HuH-7.5 (cell line): Measurements from ENCODE around the gene TBL1X.
"Not testable (repeated sequence)": the region's sequence is repeated elsewhere in the genome, so short reads cannot be mapped to it uniquely, and the experiment has no call there.

Experiments
- DNase-seq: peaks from one replicate; pipeline ENCODE4 v3.0.0; 2011; ENCODE audit warnings: low spot score

The TBL1X gene

GRCh38 chrX:9459186-9459748 lies 5.6 kb upstream of the TBL1X start:
- no peak for DNase-seq

- DNase-seq = no peak
These were observed 3.8 kb upstream of the TBL1X start for GRCh38 chrX:9461087-9461486.

GRCh38 chrX:9462456-9462855 lies 2.4 kb upstream of the TBL1X start:
- no peak for DNase-seq

- no peak for DNase-seq
These were observed 694 bp downstream of the TBL1X start for GRCh38 chrX:9465380-9466123.

GRCh38 chrX:9466124-9466495 lies 1.3 kb downstream of the TBL1X start:
- DNase-seq = no peak

GRCh38 chrX:9466736-9467135 lies 1.9 kb downstream of the TBL1X start:
- DNase-seq = no peak

GRCh38 chrX:9467146-9467545 lies 2.3 kb downstream of the TBL1X start:
- DNase-seq = peak; percentile 31

GRCh38 chrX:9467751-9468150 lies 2.9 kb downstream of the TBL1X start:
- no peak for DNase-seq

- no peak for DNase-seq
These were observed 6.7 kb downstream of the TBL1X start for GRCh38 chrX:9471571-9471985.

GRCh38 chrX:9473708-9474107 lies 8.8 kb downstream of the TBL1X start:
- no peak for DNase-seq

- not testable (repeated sequence) for DNase-seq
These were observed 10.6 kb downstream of the TBL1X start for GRCh38 chrX:9475417-9475816.

GRCh38 chrX:9475984-9476383 lies 11.1 kb downstream of the TBL1X start:
- no peak for DNase-seq

GRCh38 chrX:9476810-9477575 lies 12.1 kb downstream of the TBL1X start:
- DNase-seq = no peak

GRCh38 chrX:9482408-9482807 lies 17.6 kb downstream of the TBL1X start:
- no peak for DNase-seq

- DNase-seq = no peak
These were observed 18.0 kb downstream of the TBL1X start for GRCh38 chrX:9482837-9483236.

- no peak for DNase-seq
These were observed 18.5 kb downstream of the TBL1X start for GRCh38 chrX:9483376-9483775.

GRCh38 chrX:9486786-9487387 lies 22.0 kb downstream of the TBL1X start:
- DNase-seq = no peak

GRCh38 chrX:9488586-9488985 lies 23.7 kb downstream of the TBL1X start:
- DNase-seq = no peak

GRCh38 chrX:9489234-9489633 lies 24.4 kb downstream of the TBL1X start:
- no peak for DNase-seq

- DNase-seq = no peak
These were observed 28.0 kb downstream of the TBL1X start for GRCh38 chrX:9492901-9493300.

GRCh38 chrX:9493936-9494335 lies 29.1 kb downstream of the TBL1X start:
- DNase-seq = no peak

GRCh38 chrX:9494771-9495170 lies 29.9 kb downstream of the TBL1X start:
- DNase-seq = no peak

GRCh38 chrX:9495496-9495895 lies 30.6 kb downstream of the TBL1X start:
- DNase-seq = no peak
